Peyer's patch (tissue), 4 donors: ENCODE results near the gene PARVA. TPM values are rescaled to one million over a fixed set of nuclear protein-coding genes. Genes with fewer than 3 reads are reported as not detected.

Experiments used
- DNase-seq, 3 donors: peaks; one replicate each; pipeline ENCODE4 v3.0.0-alpha.2; 2017 to 2019
- H3K27ac ChIP-seq, 4 donors: fragments of 200-600 bp; sonication (generic); one replicate each; pipeline ENCODE4 v1.5.1; 2016 to 2019
- H3K27me3 ChIP-seq, 2 donors: fragments of 200-600 bp; sonication (generic); one replicate each; pipeline ENCODE4 v1.5.1; 2019
- H3K36me3 ChIP-seq, 3 donors: fragments of 200-600 bp; sonication (generic); one replicate each; pipeline ENCODE4 v1.5.1; 2016 to 2019
- H3K4me1 ChIP-seq, 4 donors: fragments of 200-600 bp; sonication (generic); one replicate each; pipeline ENCODE4 v1.5.1; 2016 to 2019
- H3K4me3 ChIP-seq, 4 donors: fragments of 200-600 bp; sonication (generic); 1 replicate in 3 of 4; 2 replicates in 1 of 4; pipeline ENCODE4 v1.5.1; 2016 to 2019; ENCODE audit warnings: mild to moderate bottlenecking in 1 of 4
- H3K9me3 ChIP-seq, 4 donors: fragments of 200-600 bp; sonication (generic); one replicate each; pipeline ENCODE4 v1.5.1; 2016 to 2019; ENCODE audit warnings: mild to moderate bottlenecking in 1 of 4
- CTCF ChIP-seq, 6 experiments: fragments of 450-650 bp in 4 of 6; fragments of 200-600 bp in 2 of 6; sonication (generic) in 1 of 6; IDR thresholded peaks; one replicate each; pipeline ENCODE4 v1.5.1; 2017 to 2019; ENCODE audit warnings: antibody characterized with exemption in 6 of 6, mild to moderate bottlenecking in 3 of 6, moderate library complexity in 1 of 6
- POLR2A ChIP-seq, 2 donors: fragments of 450-650 bp; IDR thresholded peaks; one replicate each; pipeline ENCODE4 v1.5.1; 2017; ENCODE audit warnings: antibody characterized with exemption in 2 of 2, mild to moderate bottlenecking in 2 of 2, moderate library complexity in 2 of 2
- total RNA-seq, 4 donors: library from RNA; depleted of rRNA; stranded (reverse); fragments of >200 nt; gene quantifications; one replicate each; pipeline ENCODE4 v1.1.0, GENCODE V29; 2016

The PARVA gene
- total RNA-seq, 4 donors from 2014 or later = 13.7 to 35.5 (median 26.2) TPM

DNA sequence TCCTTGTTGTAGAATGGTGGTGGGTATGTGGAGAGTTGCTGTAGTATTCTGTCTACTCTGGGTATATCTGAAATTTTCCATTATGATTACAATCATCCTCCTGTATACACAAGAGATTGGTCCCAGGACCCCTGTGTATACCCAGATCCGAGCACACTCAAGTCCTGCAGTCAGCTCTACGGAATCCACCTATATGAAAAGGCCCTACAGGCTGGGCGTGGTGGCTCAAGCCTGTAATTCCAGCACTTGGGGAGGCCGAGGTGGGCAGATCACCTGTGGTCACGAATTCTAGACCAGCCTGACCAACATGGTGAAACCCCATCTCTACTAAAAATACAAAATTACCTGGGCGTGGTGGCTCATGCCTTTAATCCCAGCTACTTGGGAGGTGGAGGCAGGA, 17.2 kb downstream of the PARVA start:
- no peak overlapping the region for H3K27ac ChIP-seq
- H3K36me3 ChIP-seq = no peaks in the 10 kb centered on the region
- no peak overlapping the region for H3K4me3 ChIP-seq
- no peaks in the 10 kb centered on the region for H3K9me3 ChIP-seq
- TF ChIP-seq CTCF (IDR thresholded peaks at IDR 0.05) (no peak), POLR2A (IDR thresholded peaks at IDR 0.05) (no peak)
- no peaks in the 10 kb centered on the region for H3K27me3 ChIP-seq
- no peak for DNase-seq
- H3K4me1 ChIP-seq = peaks cover 0 to 16% (median 0%) of the 10 kb centered on the region in 4 donors

GRCh38 chr11:12395333-12395732, 18.0 kb downstream of the PARVA start:
- Histone ChIP-seq H3K27me3 (no peaks in the 10 kb centered on the region), H3K27ac (no peak overlapping the region), H3K36me3 (no peaks in the 10 kb centered on the region), H3K9me3 (no peaks in the 10 kb centered on the region), H3K4me3 (no peak overlapping the region), H3K4me1 (peaks cover 0 to 11% (median 0%) of the 10 kb centered on the region in 4 donors)
- DNase-seq = no peak
- TF ChIP-seq POLR2A (IDR thresholded peaks at IDR 0.05) (no peak), CTCF (IDR thresholded peaks at IDR 0.05) (no peak)

DNA sequence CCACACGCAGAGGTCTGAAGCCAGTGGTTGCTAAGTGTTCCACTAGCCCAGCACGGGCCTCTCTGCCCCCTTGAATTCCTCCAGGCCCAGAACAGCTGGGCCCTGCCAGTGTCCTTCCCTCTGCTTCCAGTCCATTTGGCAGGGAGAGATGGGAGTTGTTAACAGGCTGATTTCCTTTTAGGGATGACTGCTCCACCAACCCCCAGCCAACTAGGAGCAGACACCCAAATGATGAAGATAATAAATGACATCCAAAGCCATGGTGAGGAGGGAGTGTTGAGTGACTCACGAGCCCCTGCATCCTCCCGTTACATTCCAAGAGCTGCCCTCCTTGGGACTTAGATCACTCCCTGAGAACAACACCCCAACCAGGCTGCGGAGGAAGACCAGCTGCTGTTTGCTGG, 20.6 kb downstream of the PARVA start:
- Histone ChIP-seq H3K4me3 (no peak overlapping the region), H3K27me3 (no peaks in the 10 kb centered on the region), H3K9me3 (no peaks in the 10 kb centered on the region), H3K36me3 (no peaks in the 10 kb centered on the region), H3K4me1 (peaks cover 0 to 4% (median 0%) of the 10 kb centered on the region in 4 donors), H3K27ac (peak overlapping the region; percentile 38 to 85 (median 56))
- peak in 1 of 3 donors; percentile 53 for DNase-seq
- no peak for TF ChIP-seq CTCF (IDR thresholded peaks at IDR 0.05)
- no peak for TF ChIP-seq POLR2A (IDR thresholded peaks at IDR 0.05)

DNA sequence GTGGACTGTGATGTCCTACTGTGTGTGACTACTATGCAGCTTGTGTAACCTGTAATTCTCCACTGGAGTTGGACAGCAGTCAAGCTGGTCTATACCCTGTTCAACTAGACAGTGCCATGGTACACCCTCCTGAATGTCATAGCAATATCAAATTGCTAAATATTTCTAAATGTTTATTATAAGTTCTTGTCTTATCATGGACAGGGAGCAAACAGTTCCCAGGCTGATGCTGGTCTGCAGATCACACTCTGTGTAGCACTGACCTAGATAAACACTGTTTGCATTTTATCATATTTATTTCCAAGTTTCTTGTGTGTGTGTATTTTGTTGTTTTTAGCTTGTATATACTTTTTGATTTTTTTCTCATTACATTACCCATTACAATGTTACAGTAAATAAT, 22.0 kb downstream of the PARVA start:
- peaks cover 0 to 4% (median 0%) of the 10 kb centered on the region in 4 donors for H3K4me1 ChIP-seq
- no peak for TF ChIP-seq POLR2A (IDR thresholded peaks at IDR 0.05)
- TF ChIP-seq CTCF (IDR thresholded peaks at IDR 0.05) = no peak
- H3K9me3 ChIP-seq = no peaks in the 10 kb centered on the region
- no peak for DNase-seq
- no peaks in the 10 kb centered on the region for H3K27me3 ChIP-seq
- no peak overlapping the region for H3K4me3 ChIP-seq
- no peaks in the 10 kb centered on the region for H3K36me3 ChIP-seq
- peak overlapping the region in 1 of 4 donors; percentile 85 for H3K27ac ChIP-seq

DNA sequence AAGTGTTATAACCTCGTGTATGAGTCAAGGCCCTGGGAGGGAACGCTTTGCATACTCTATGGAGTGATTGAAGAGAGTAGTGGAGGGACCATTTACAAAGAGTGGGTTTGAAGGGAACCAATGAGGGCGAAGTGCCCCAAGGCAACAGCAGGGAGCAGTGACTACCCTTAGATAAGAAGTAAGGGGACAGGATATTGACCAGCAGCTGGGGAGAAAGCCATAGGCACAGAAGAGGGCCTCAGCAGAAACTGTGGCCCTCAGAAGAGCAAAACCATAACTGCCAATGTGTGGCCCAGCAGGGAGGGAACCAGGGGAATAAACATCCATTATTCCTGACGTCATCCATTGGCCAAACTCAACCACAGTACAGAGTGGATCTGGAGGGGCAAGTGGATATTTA, 24.7 kb downstream of the PARVA start:
- Histone ChIP-seq H3K9me3 (no peaks in the 10 kb centered on the region), H3K4me1 (peaks cover 0 to 4% (median 0%) of the 10 kb centered on the region in 4 donors), H3K4me3 (no peak overlapping the region), H3K27me3 (no peaks in the 10 kb centered on the region), H3K27ac (peak overlapping the region in 2 of 4 donors; percentile 22 to 85), H3K36me3 (no peaks in the 10 kb centered on the region)
- DNase-seq = no peak
- TF ChIP-seq POLR2A (IDR thresholded peaks at IDR 0.05) = no peak
- no peak for TF ChIP-seq CTCF (IDR thresholded peaks at IDR 0.05)

- Histone ChIP-seq H3K4me1 (peaks cover 0 to 4% (median 0%) of the 10 kb centered on the region in 4 donors), H3K9me3 (no peaks in the 10 kb centered on the region), H3K36me3 (no peaks in the 10 kb centered on the region), H3K27ac (peak overlapping the region in 2 of 4 donors; percentile 53 to 85), H3K4me3 (no peak overlapping the region), H3K27me3 (no peaks in the 10 kb centered on the region)
- no peak for TF ChIP-seq CTCF (IDR thresholded peaks at IDR 0.05)
- TF ChIP-seq POLR2A (IDR thresholded peaks at IDR 0.05) = no peak
- no peak for DNase-seq
These were observed 25.3 kb downstream of the PARVA start for GRCh38 chr11:12402691-12403120.
